NCI-H345 (cell line): ENCODE measurements around the gene IL18.
"Not testable (repeated sequence)": the region's sequence is repeated elsewhere in the genome, so short reads cannot be mapped to it uniquely, and the experiment has no call there.

Experiments
- DNase-seq: peaks from one replicate; lab custom pipeline; 2025; lab: John Stamatoyannopoulos, UW

Gene IL18

DNA sequence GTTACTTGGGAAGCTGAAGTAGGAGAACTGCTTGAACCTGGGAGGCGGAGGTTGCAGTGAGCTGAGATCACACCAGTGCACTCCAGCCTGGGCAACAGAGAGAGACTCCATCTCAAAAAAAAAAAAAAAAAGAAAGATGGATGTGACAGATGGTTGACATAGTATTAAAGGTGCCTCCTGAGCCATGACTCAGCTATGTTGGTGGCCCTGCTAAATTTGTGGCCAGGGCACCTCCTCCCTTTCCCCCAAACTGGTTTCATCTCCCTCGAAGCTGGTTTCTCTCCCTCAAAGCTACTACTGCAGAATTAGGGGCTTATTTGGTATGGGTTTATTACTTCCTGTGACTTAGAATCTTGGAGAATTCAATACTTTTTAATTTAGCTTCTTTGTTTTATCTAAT, 45.7 kb downstream of the IL18 start:
- DNase-seq, result no peak

DNA sequence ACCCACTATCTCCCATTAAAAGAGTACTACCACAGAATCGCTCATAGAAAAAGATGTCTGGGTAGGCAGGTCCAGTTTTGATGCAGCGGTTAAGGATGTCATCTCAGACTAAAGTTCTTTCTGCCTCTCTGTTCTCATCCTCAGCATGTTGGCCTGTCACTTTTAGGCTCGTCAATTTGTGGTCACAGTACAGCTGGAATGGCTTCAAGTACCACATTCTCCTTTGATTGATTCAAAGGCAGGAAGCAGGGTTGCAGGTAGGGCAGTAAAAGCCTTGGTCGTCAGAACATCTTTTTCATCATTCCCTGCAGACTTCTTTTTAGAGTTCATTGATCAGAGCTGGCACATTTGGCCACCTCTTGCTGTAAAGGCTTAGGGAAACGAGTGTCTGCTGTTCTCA, 48.5 kb downstream of the IL18 start:
- no peak for DNase-seq

DNA sequence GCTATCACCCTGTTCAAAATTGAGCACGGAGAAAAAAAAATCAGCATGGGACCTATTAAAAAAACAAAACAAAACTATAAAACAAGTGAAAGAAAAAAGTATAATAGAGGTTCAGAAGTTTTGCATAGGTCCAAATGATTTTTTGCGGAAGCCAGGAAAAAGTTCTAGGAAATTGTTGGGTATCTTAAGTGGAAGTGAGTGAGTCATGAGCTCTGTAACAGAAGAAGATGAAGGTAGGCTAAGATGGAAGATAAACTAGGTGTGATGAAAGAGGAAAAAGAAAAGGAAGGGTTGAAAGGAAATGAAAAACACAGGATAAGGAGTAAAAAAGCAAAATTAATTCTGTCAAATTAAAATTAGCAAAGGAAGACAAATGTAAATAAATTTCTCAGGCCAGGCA, 49.4 kb downstream of the IL18 start:
- no peak for DNase-seq

DNA sequence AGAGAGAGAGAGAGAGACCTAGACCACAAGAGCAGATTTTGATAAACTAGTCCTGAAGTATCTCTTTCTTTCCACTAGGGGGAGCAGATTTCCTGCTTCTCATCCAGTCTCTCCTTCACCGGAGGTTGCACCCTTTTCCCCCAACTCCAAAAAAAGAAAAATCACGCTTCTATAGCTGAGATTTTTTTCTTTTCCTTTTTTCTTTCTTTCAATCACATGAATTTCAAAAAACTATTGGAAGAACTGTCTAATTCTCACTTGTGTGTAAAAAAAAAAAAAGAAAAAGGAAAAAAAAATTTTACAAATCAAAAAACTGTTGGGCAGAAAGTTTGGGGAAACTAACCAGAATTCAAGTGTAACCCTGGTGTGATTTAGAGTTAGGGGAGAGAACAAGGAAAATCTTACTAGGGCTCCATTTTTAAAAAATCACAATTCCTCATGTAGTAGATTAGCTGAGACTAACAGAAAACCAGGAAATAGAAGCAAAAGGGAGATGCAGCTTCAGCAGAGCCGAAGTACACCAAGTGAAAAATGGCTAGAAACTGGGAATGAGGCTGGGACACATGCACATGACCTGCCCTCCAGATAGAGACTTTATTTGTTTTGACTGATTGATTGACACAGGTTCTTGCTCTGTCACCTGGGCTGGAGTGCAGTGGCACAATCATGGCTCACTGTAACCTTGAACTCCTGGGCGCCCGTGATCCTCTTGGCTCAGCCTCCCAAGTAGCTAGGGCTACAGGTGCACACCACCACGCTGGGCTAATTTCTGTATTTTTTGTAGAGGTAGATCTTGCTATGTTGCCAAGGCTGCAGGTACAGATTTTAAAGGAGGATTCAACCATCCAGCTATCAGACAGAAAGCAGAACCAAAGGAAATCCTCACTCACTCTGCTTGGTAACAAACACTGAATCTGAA, 50.1 kb downstream of the IL18 start:
- DNase-seq, result peak; percentile 55

DNA sequence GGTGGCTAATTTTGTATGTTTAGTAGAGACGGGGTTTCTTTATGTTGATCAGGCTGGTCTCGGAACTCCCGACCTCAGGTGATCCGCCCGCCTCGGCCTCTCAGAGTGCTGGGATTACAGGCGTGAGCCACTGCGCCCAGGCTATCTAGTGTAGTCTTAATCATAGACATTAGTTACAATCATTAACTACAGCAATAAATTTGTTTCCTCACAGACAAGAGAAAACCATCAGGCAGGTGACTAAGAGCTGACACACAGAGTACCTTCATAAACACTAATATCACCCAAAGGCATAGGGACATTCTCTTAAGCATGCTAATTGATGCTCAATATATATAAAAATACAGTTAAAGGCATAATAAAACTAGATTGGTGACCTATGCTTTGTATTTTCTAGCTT, 57.8 kb downstream of the IL18 start:
- no peak for DNase-seq

DNA sequence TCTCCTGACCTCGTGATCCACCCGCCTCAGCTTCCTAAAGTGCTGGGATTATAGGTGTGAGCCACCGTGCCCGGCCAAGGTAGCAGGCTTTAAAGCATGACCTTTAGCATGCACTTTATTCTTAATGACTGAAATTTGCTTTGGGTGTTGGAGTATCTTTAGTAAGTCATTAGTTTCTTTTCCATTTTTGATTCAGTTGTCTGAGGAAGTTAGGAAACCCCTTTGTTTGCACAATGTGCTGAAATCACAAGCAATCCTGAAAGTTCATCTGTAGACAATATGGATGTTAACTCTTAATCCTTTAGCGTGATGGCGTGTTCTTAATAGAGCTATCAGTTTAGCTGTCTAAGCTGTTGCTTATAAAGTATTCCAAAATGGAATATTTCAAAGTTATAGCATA, 60.4 kb downstream of the IL18 start:
- no peak for DNase-seq

DNA sequence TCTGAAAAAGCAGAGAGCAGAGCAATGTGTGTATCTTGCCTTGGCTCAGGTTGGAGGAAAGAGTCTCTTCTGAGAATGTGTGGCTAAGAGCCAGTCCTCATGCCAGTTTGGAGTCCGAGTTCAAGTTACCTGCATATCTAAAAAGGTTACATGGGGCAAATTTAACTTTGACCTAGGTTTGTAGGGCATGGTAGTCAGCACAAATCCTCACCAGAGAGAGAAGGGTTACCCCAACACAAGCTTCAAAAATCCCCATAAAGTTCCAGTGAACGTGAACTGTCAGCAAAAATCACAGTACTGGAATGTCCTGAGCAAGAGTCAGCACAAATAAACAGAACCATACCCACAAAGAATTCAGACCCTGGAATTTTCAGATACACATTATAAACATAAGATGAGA, 63.4 kb downstream of the IL18 start:
- DNase-seq, result no peak

DNA sequence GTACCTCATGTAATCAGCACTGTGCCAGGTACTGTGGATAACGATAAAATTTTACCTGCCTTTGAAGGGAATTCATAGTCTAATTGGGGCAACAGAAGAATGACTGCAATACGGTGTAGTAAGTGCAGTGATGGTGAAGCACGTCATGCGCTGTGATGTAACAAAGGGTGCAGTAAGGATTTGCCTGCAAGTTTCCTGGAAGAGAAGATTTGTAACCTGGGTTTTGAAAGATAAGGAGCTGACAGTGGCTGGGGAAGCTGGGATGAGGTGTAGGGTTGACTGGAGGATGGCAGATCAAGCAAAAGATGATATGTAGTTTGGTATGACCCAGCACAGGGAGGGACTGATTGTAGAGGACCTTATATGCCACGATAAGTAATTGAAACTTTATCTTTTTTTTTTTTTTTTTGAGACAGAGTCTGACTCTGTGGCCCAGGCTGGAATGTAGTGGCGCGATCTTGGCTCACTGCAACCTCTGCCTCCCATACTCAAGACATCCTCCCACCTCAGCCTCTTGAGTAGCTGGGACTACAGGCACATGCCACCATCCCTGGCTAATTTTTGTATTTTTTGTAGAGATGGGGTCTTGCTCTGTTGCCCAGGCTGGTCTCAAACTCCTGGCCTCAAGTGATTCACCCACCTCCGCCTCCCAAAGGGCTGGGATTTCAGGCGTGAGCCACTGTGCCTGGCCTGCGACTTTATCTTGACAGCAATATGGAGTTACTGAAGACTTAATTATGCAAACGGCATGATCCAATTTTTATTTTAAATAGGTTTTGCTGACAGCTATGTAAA, 66.0 kb downstream of the IL18 start:
- no peak for DNase-seq

DNA sequence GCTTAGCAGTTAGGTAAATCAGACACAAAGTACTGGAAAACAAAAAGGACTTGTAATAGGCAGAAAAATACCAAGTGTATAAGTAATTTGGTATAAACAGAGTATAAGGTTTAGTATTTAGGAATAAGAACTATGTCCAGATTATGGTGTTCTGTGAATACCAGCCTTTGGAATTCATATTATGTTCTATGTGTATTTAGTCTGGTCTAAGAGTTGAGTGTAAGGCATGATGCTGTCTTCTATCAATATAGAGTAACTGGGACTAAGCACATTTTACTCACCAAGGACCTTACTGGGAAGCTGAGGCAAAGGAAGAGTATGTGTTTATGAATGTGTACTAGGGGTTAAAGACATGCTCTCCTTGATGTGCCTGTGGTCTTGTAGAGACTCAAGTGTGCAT, 67.7 kb downstream of the IL18 start:
- DNase-seq, result no peak

DNA sequence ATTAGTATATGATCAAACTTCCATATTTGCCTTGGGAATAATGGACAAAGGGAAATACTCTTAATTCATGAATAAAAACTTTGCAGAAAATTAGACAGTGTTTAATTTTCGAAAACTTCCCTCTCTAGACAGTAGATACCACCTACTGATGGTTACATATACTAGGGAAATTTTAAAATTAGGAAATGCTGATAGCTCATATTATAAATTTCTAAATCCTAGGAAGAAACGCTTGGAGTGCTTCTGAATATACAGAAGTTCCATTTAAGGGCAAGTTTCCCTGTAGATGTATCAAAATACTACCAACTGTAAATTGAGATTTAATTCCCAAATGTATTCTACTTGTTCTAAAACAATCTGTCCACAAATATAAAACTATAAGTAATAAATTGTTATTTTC, 68.6 kb downstream of the IL18 start:
- not testable (repeated sequence) for DNase-seq
